Neural progenitor cell (in vitro differentiated cells): ENCODE data around the gene SCARF2. TPM values are rescaled to one million over a fixed set of nuclear protein-coding genes. Genes with fewer than 3 reads are reported as not detected.

Source experiments
- DNase-seq: peaks from one replicate; pipeline ENCODE4 v3.0.0-alpha.2; 2016; ENCODE audit warnings: low spot score
- H2AFZ ChIP-seq: fragments of 200-600 bp; sonication (generic); replicated peaks from 2 replicates; pipeline ENCODE4 v1.6.1; 2016; ENCODE audit warnings: antibody characterized with exemption
- H3F3A ChIP-seq: fragments of 200-600 bp; sonication (generic); 2 replicates; pipeline ENCODE4 v1.6.1; 2016; ENCODE audit warnings: antibody characterized with exemption, low read depth
- H3K27ac ChIP-seq: fragments of 200-600 bp; sonication (generic); 2 replicates; pipeline ENCODE4 v1.5.1; 2016; ENCODE audit warnings: mild to moderate bottlenecking
- H3K27me3 ChIP-seq: fragments of 200-600 bp; sonication (generic); 2 replicates; pipeline ENCODE4 v1.6.1; 2016; ENCODE audit warnings: mild to moderate bottlenecking, moderate library complexity
- H3K36me3 ChIP-seq: fragments of 200-600 bp; sonication (generic); 2 replicates; pipeline ENCODE4 v1.5.1; 2016
- H3K4me1 ChIP-seq: fragments of 200-600 bp; sonication (generic); 2 replicates; pipeline ENCODE4 v1.6.1; 2016; ENCODE audit warnings: mixed run types
- H3K4me2 ChIP-seq: fragments of 200-600 bp; sonication (generic); 2 replicates; pipeline ENCODE4 v1.6.1; 2016
- H3K4me3 ChIP-seq: fragments of 200-600 bp; sonication (generic); 2 replicates; pipeline ENCODE4 v1.5.1; 2016
- H3K79me2 ChIP-seq: fragments of 200-600 bp; sonication (generic); 2 replicates; pipeline ENCODE4 v1.6.1; 2016; ENCODE audit warnings: low read depth
- H3K9ac ChIP-seq: fragments of 200-600 bp; sonication (generic); 2 replicates; pipeline ENCODE4 v1.6.1; 2016
- H3K9me3 ChIP-seq: fragments of 200-600 bp; sonication (generic); 2 replicates; pipeline ENCODE4 v1.5.1; 2016; ENCODE audit warnings: low read depth
- H4K20me1 ChIP-seq: fragments of 200-600 bp; sonication (generic); 2 replicates; pipeline ENCODE4 v1.6.1; 2016; ENCODE audit warnings: low read depth
- H3K27ac Mint-ChIP-seq: 3 replicates; pipeline ENCODE4 v1.8.0; 2021; ENCODE audit warnings: mixed read lengths
- H3K27me3 Mint-ChIP-seq: 2 replicates; pipeline ENCODE4 v1.8.0; 2022; ENCODE audit warnings: low read depth, mild to moderate bottlenecking, inconsistent platforms, moderate library complexity, mixed read lengths; ENCODE audit not compliant: insufficient read depth
- H3K36me3 Mint-ChIP-seq: 3 replicates; pipeline ENCODE4 v1.8.0; 2021; ENCODE audit warnings: mixed read lengths
- H3K4me1 Mint-ChIP-seq: 3 replicates; pipeline ENCODE4 v1.8.0; 2021; ENCODE audit warnings: mixed read lengths
- H3K4me3 Mint-ChIP-seq: 3 replicates; pipeline ENCODE4 v1.8.0; 2021; ENCODE audit warnings: mild to moderate bottlenecking, moderate library complexity, mixed read lengths
- H3K9me3 Mint-ChIP-seq: 3 replicates; pipeline ENCODE4 v1.8.0; 2020; ENCODE audit warnings: mixed read lengths
- CTCF ChIP-seq: fragments of 200-600 bp; sonication (generic); IDR thresholded peaks from 2 replicates; pipeline ENCODE4 v1.5.1; 2017; ENCODE audit warnings: antibody characterized with exemption, mild to moderate bottlenecking
- EZH2 ChIP-seq: fragments of 200-600 bp; sonication (generic); IDR thresholded peaks from 2 replicates; pipeline ENCODE4 v1.6.1; 2017; ENCODE audit warnings: antibody characterized with exemption, mild to moderate bottlenecking, moderate library complexity
- EZH2phosphoT487 ChIP-seq: fragments of 200-600 bp; sonication (generic); IDR thresholded peaks from 2 replicates; pipeline ENCODE4 v1.6.1; 2017; ENCODE audit warnings: antibody characterized with exemption
- total RNA-seq: library from RNA; depleted of rRNA; stranded (reverse); fragments of >200 nt; gene quantifications from 2 replicates; pipeline ENCODE4 v1.2.3, GENCODE V29; 2015; ENCODE audit warnings: low replicate concordance

SCARF2 gene
- total RNA-seq, 1 donor from 2014 or later = 0.22 TPM

- Histone ChIP-seq H2AFZ (no peak overlapping the region), H3K27ac (no peak overlapping the region), H3K4me2 (no peak overlapping the region), H3K27me3 (no peaks in the 10 kb centered on the region), H3K9ac (no peak overlapping the region), H3K79me2 (no peaks in the 10 kb centered on the region), H4K20me1 (peaks cover 4% of the 10 kb centered on the region), H3F3A (peaks cover 15% of the 10 kb centered on the region), H3K4me1 (peaks cover 10% of the 10 kb centered on the region), H3K36me3 (no peaks in the 10 kb centered on the region), H3K4me3 (no peak overlapping the region), H3K9me3 (no peaks in the 10 kb centered on the region)
- peaks cover 6% of the 10 kb centered on the region for H3K27me3 Mint-ChIP-seq
- no peaks in the 10 kb centered on the region for H3K9me3 Mint-ChIP-seq
- no peak for DNase-seq
- H3K4me3 Mint-ChIP-seq = no peak overlapping the region
- TF ChIP-seq CTCF = no peak
- no peak for TF ChIP-seq EZH2phosphoT487
- TF ChIP-seq EZH2 = no peak
- H3K27ac Mint-ChIP-seq = no peak overlapping the region
- peaks cover 30% of the 10 kb centered on the region for H3K36me3 Mint-ChIP-seq
- peaks cover 32% of the 10 kb centered on the region for H3K4me1 Mint-ChIP-seq
Measured at GRCh38 chr22:20457506-20458240, 20.0 kb upstream of the SCARF2 start.

- peaks cover 36% of the 10 kb centered on the region for H3K36me3 Mint-ChIP-seq
- Histone ChIP-seq H3K4me1 (peaks cover 10% of the 10 kb centered on the region), H3K9me3 (no peaks in the 10 kb centered on the region), H3K79me2 (no peaks in the 10 kb centered on the region), H3K9ac (no peak overlapping the region), H3K27me3 (no peaks in the 10 kb centered on the region), H3K4me3 (no peak overlapping the region), H3K36me3 (no peaks in the 10 kb centered on the region), H4K20me1 (peaks cover 4% of the 10 kb centered on the region), H3K4me2 (no peak overlapping the region), H3F3A (peaks cover 15% of the 10 kb centered on the region), H3K27ac (no peak overlapping the region), H2AFZ (peak overlapping the region; percentile 92)
- TF ChIP-seq EZH2 (no peak), CTCF (no peak)
- no peak overlapping the region for H3K4me3 Mint-ChIP-seq
- peaks cover 32% of the 10 kb centered on the region for H3K4me1 Mint-ChIP-seq
- DNase-seq = no peak
- no peaks in the 10 kb centered on the region for H3K9me3 Mint-ChIP-seq
- peaks cover 6% of the 10 kb centered on the region for H3K27me3 Mint-ChIP-seq
- H3K27ac Mint-ChIP-seq = peak overlapping the region; percentile 86
Measured at GRCh38 chr22:20456722-20457076, 19.1 kb upstream of the SCARF2 start.

- Mint-ChIP-seq H3K27me3 (peaks cover 6% of the 10 kb centered on the region), H3K4me1 (peaks cover 32% of the 10 kb centered on the region), H3K4me3 (no peak overlapping the region), H3K27ac (peak overlapping the region; percentile 86), H3K9me3 (no peaks in the 10 kb centered on the region), H3K36me3 (peaks cover 41% of the 10 kb centered on the region)
- H3K27ac ChIP-seq = no peak overlapping the region
- no peaks in the 10 kb centered on the region for H3K27me3 ChIP-seq
- peak; percentile 92 for DNase-seq
- no peak overlapping the region for H3K9ac ChIP-seq
- peaks cover 10% of the 10 kb centered on the region for H3K4me1 ChIP-seq
- peaks cover 15% of the 10 kb centered on the region for H3F3A ChIP-seq
- H3K9me3 ChIP-seq = no peaks in the 10 kb centered on the region
- no peaks in the 10 kb centered on the region for H3K79me2 ChIP-seq
- peaks cover 4% of the 10 kb centered on the region for H4K20me1 ChIP-seq
- H3K4me3 ChIP-seq = no peak overlapping the region
- no peak for TF ChIP-seq EZH2
- TF ChIP-seq CTCF = peak; percentile 89
- H2AFZ ChIP-seq = peak overlapping the region; percentile 92
- no peak overlapping the region for H3K4me2 ChIP-seq
- no peaks in the 10 kb centered on the region for H3K36me3 ChIP-seq
Measured at GRCh38 chr22:20456064-20456721, 18.6 kb upstream of the SCARF2 start.
